HCT116 (cell line): ENCODE results near the gene SLC5A2. TPM values are rescaled to one million over a fixed set of nuclear protein-coding genes. Genes with fewer than 3 reads are reported as not detected.

Source experiments
- ATAC-seq: fragments of 200-7000 bp; cut with Tn5 transposase; 2 replicates; pipeline ENCODE4 v1.9.1; 2020; ENCODE audit warnings: mild to moderate bottlenecking, moderate library complexity
- BruUV-seq: library from RNA; stranded (reverse); fragments of 400-500 nt; replicated peaks from 2 replicates; lab custom pipeline; 2021; lab: Mats Ljungman, UMichigan
- CTCF ChIA-PET: fragments of 300-600 bp; sonication (Branson Sonifier 250); formaldehyde crosslinking; loops from one replicate; lab custom pipeline; 2021; ENCODE audit warnings: antibody characterized with exemption; lab: Charles Lee
- POLR2A ChIA-PET: fragments of 300-600, 350-600 bp; sonication (Branson Sonifier 250); formaldehyde crosslinking; loops from one replicate; lab custom pipeline; 2021; ENCODE audit warnings: antibody characterized with exemption; lab: Charles Lee
- RAD21 ChIA-PET, 2 experiments: fragments of 300-600 bp; sonication (Branson Sonifier 250); formaldehyde crosslinking; loops; one replicate each; lab custom pipeline; 2023; ENCODE audit warnings: low total read pairs in 2 of 2; ENCODE audit not compliant: uncharacterized antibody in 2 of 2, unreplicated experiment in 2 of 2, low non-redundant PET in 1 of 2; lab: Charles Lee
- DNase-seq: peaks from one replicate; pipeline ENCODE4 v3.0.0-alpha.2; 2010; ENCODE audit warnings: low read depth, low spot score
- H2AFZ ChIP-seq: fragments of 200-600 bp; shearing (Covaris generic), sonication (generic); 2 replicates; pipeline ENCODE4 v1.6.1; 2017; ENCODE audit warnings: low read depth, mixed run types, mixed read lengths, antibody characterized with exemption, low read length; ENCODE audit not compliant: poor library complexity, severe bottlenecking
- H3K27ac ChIP-seq: 2 replicates; pipeline ENCODE4 v1.5.1; 2012; ENCODE audit warnings: low read depth, low read length
- H3K27me3 ChIP-seq: fragments of 200-600 bp; sonication (generic); 2 replicates; pipeline ENCODE4 v1.6.1; 2016; ENCODE audit warnings: mixed run types, low read length, mixed read lengths; ENCODE audit not compliant: insufficient read depth
- H3K36me3 ChIP-seq, 2 experiments: fragments of 200-500 bp in 1 of 2; fragments of 200-600 bp in 1 of 2; sonication (Bioruptor generic) in 1 of 2; sonication (generic) in 1 of 2; 2 replicates each; pipeline versions ENCODE4 v1.5.1 to v1.6.1; 2014 to 2016; ENCODE audit warnings: low read length in 2 of 2, inconsistent platforms in 1 of 2, mixed read lengths in 1 of 2, mixed run types in 1 of 2; ENCODE audit not compliant: insufficient read depth in 2 of 2, control insufficient read depth in 1 of 2
- H3K4me1 ChIP-seq, 2 experiments: fragments of 200-600 bp in 1 of 2; sonication (generic) in 1 of 2; 2 replicates each; pipeline versions ENCODE4 v1.5.1 to v1.6.1; 2012 to 2017; ENCODE audit warnings: low read length in 2 of 2, inconsistent platforms in 1 of 2, mild to moderate bottlenecking in 1 of 2, mixed read lengths in 1 of 2, mixed run types in 1 of 2, moderate library complexity in 1 of 2; ENCODE audit not compliant: insufficient read depth in 2 of 2, control insufficient read depth in 1 of 2
- H3K4me2 ChIP-seq: fragments of 200-600 bp; sonication (generic); 2 replicates; pipeline ENCODE4 v1.6.1; 2017; ENCODE audit warnings: mixed run types, low read length, mixed read lengths
- H3K4me3 ChIP-seq, 2 experiments: fragments of 200-600 bp in 1 of 2; sonication (generic) in 1 of 2; replicated peaks in 1 of 2; 2 replicates each; pipeline ENCODE4 v1.5.1; 2011 to 2016; ENCODE audit warnings: low read length in 2 of 2, control low read depth in 1 of 2, low read depth in 1 of 2, mild to moderate bottlenecking in 1 of 2, mixed read lengths in 1 of 2, mixed run types in 1 of 2
- H3K79me2 ChIP-seq: fragments of 200-600 bp; sonication (generic); 2 replicates; pipeline ENCODE4 v1.6.1; 2017; ENCODE audit warnings: mild to moderate bottlenecking, mixed run types, low read length, moderate library complexity, mixed read lengths; ENCODE audit not compliant: insufficient read depth
- H3K9ac ChIP-seq: fragments of 200-600 bp; sonication (generic); 2 replicates; pipeline ENCODE4 v1.6.1; 2016; ENCODE audit warnings: low read length, mixed read lengths
- H3K9me2 ChIP-seq: fragments of 200-600 bp; sonication (generic), shearing (Covaris generic); 2 replicates; pipeline ENCODE4 v1.6.1; 2017; ENCODE audit warnings: mixed run types, mild to moderate bottlenecking, moderate library complexity; ENCODE audit not compliant: insufficient read depth
- H3K9me3 ChIP-seq, 2 experiments: fragments of 200-500 bp in 1 of 2; fragments of 200-600 bp in 1 of 2; sonication (Bioruptor generic) in 1 of 2; sonication (generic) in 1 of 2; 2 replicates each; pipeline ENCODE4 v1.6.1; 2014 to 2017; ENCODE audit warnings: low read length in 2 of 2, mixed read lengths in 2 of 2, inconsistent platforms in 1 of 2, low read depth in 1 of 2, mild to moderate bottlenecking in 1 of 2, mixed run types in 1 of 2, moderate library complexity in 1 of 2; ENCODE audit not compliant: control insufficient read depth in 1 of 2, insufficient read depth in 1 of 2
- H4K20me1 ChIP-seq: fragments of 200-600 bp; sonication (generic), shearing (Covaris generic); 2 replicates; pipeline ENCODE4 v1.6.1; 2017; ENCODE audit warnings: mixed run types, mild to moderate bottlenecking, moderate library complexity; ENCODE audit not compliant: insufficient read depth
- CEBPB ChIP-seq: IDR thresholded peaks from 2 replicates; pipeline ENCODE4 v1.6.1; 2012; ENCODE audit warnings: low read depth
- EGR1 ChIP-seq: IDR thresholded peaks from 2 replicates; pipeline ENCODE4 v1.6.1; 2012; ENCODE audit warnings: low read depth
- EZH2 ChIP-seq: fragments of 200-600 bp; sonication (generic); IDR thresholded peaks from 2 replicates; pipeline ENCODE4 v1.6.1; 2017; ENCODE audit warnings: antibody characterized with exemption, mixed run types
- JUND ChIP-seq: IDR thresholded peaks from 2 replicates; pipeline ENCODE4 v1.6.1; 2012
- POLR2A ChIP-seq: IDR thresholded peaks from 2 replicates; pipeline ENCODE4 v1.7.0; 2011; ENCODE audit warnings: borderline replicate concordance; ENCODE audit not compliant: insufficient read depth, insufficient read length; ENCODE audit errors: extremely low read depth
- POLR2AphosphoS5 ChIP-seq: IDR thresholded peaks from 2 replicates; pipeline ENCODE4 v1.6.1; 2011; ENCODE audit warnings: mild to moderate bottlenecking, low read depth, low read length, moderate library complexity
- YY1 ChIP-seq: IDR thresholded peaks from 2 replicates; pipeline ENCODE4 v1.6.1; 2011; ENCODE audit warnings: low read length, low read depth, moderate library complexity, mild to moderate bottlenecking; ENCODE audit not compliant: insufficient replicate concordance; ENCODE audit errors: extremely low read depth
- ZFX ChIP-seq: fragments of 450-650 bp; IDR thresholded peaks from 2 replicates; pipeline ENCODE4 v1.6.1; 2017
- intact Hi-C: fragments of 100-400 bp; cut with micrococcal nuclease; formaldehyde crosslinking; loops from 2 replicates; pipeline ENCODE4 v1.10.0; 2022
- total RNA-seq: library from RNA; stranded (reverse); gene quantifications from one replicate; pipeline ENCODE4 v1.2.1, GENCODE V29; 2021; ENCODE audit not compliant: unreplicated experiment
- TF ChIP-seq, protein P1 (sequence below): IDR thresholded peaks from 2 replicates; pipeline ENCODE4 v1.6.1; 2011; ENCODE audit warnings: mild to moderate bottlenecking, low read length, moderate library complexity; ENCODE audit not compliant: insufficient replicate concordance; ENCODE audit errors: extremely low read depth
- TF ChIP-seq, protein P2 (sequence below): IDR thresholded peaks from 2 replicates; pipeline ENCODE4 v1.6.1; 2012; ENCODE audit warnings: low read depth

Gene SLC5A2
- total RNA-seq, 1 experiment from 2014 or later = 0.10 TPM

DNA sequence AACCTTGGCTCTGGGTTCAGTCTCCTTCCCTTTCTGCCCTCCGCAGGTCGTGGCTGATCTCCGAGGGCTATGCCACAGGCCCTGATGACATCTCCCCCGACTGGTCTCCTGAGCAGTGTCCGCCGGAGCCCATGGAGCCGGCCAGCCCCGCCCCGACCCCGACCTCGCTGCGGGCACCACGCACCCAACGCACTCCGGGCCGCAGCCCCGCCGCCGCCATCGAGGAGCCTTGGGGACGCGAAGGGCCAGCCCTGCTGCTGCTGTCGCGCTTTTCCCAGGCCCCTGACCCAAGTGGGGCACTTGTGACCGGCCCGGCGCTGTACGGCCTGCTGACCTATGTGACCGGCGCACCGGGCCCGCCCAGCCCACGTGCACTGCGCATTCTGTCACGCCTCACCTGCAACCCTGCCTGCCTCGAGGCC is 18.6 kb upstream of the SLC5A2 start:
- no peaks in the 10 kb centered on the region for H3K36me3 ChIP-seq
- H3K4me3 ChIP-seq = no peak overlapping the region
- no peak overlapping the region for H3K4me2 ChIP-seq
- no peak overlapping the region for H2AFZ ChIP-seq
- no peak overlapping the region for H3K9ac ChIP-seq
- no TSS peak for BruUV-seq
- no peaks in the 10 kb centered on the region for H3K27me3 ChIP-seq
- DNase-seq = no peak
- ChIA-PET RAD21 (no interaction called here), POLR2A (no interaction called here), CTCF (no interaction called here)
- intact Hi-C loops = no loop called here
- H3K27ac ChIP-seq = no peak overlapping the region
- H3K4me1 ChIP-seq = peaks cover 0 to 14% of the 10 kb centered on the region in 2 experiments; a peak in 2 of 4 replicates
- H3K79me2 ChIP-seq = no peaks in the 10 kb centered on the region
- H3K9me2 ChIP-seq = no peaks in the 10 kb centered on the region
- TF ChIP-seq EGR1 = no peak
- TF ChIP-seq, protein P1, sequence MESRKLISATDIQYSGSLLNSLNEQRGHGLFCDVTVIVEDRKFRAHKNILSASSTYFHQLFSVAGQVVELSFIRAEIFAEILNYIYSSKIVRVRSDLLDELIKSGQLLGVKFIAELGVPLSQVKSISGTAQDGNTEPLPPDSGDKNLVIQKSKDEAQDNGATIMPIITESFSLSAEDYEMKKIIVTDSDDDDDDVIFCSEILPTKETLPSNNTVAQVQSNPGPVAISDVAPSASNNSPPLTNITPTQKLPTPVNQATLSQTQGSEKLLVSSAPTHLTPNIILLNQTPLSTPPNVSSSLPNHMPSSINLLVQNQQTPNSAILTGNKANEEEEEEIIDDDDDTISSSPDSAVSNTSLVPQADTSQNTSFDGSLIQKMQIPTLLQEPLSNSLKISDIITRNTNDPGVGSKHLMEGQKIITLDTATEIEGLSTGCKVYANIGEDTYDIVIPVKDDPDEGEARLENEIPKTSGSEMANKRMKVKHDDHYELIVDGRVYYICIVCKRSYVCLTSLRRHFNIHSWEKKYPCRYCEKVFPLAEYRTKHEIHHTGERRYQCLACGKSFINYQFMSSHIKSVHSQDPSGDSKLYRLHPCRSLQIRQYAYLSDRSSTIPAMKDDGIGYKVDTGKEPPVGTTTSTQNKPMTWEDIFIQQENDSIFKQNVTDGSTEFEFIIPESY = no peak
- no peak for TF ChIP-seq ZFX
- no peak for TF ChIP-seq POLR2AphosphoS5
- no peak for ATAC-seq
- no peaks in the 10 kb centered on the region for H3K9me3 ChIP-seq
- H4K20me1 ChIP-seq = no peaks in the 10 kb centered on the region

DNA sequence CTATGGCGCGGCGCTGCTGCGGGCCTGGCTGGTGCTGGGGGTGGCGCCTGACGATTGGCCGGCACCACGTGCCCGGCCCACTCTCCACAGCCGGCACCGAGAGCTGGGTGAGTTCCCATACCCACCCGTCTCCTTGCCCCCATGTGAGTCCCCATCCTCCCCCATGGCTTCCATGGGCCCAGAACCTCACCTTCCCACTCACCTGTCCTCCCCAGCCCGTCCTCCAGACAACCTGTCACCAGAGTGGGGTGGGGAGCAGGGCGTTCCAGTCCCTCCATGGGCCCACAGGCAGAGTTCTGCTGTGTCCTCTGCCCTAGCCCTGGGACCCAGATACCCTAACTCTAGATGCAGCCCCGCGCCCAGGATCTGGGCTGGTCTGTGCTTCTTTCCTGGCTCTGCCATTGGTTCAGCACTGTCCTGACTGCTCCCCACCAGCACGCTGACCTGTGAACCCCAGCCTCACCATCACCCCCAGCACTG is 18.1 kb upstream of the SLC5A2 start:
- DNase-seq (no peak), ATAC-seq (no peak)
- H3K4me1 ChIP-seq = peaks cover 0 to 14% of the 10 kb centered on the region in 2 experiments; a peak in 2 of 4 replicates
- no peak overlapping the region for H3K27ac ChIP-seq
- H3K9me3 ChIP-seq = no peaks in the 10 kb centered on the region
- H3K27me3 ChIP-seq = no peaks in the 10 kb centered on the region
- no peak overlapping the region for H2AFZ ChIP-seq
- POLR2A ChIA-PET = no interaction called here
- RAD21 ChIA-PET = no interaction called here
- BruUV-seq = no TSS peak
- no peaks in the 10 kb centered on the region for H3K79me2 ChIP-seq
- no peak overlapping the region for H3K9ac ChIP-seq
- intact Hi-C loops = no loop called here
- H3K4me2 ChIP-seq = no peak overlapping the region
- CTCF ChIA-PET = no interaction called here
- TF ChIP-seq, protein P2, sequence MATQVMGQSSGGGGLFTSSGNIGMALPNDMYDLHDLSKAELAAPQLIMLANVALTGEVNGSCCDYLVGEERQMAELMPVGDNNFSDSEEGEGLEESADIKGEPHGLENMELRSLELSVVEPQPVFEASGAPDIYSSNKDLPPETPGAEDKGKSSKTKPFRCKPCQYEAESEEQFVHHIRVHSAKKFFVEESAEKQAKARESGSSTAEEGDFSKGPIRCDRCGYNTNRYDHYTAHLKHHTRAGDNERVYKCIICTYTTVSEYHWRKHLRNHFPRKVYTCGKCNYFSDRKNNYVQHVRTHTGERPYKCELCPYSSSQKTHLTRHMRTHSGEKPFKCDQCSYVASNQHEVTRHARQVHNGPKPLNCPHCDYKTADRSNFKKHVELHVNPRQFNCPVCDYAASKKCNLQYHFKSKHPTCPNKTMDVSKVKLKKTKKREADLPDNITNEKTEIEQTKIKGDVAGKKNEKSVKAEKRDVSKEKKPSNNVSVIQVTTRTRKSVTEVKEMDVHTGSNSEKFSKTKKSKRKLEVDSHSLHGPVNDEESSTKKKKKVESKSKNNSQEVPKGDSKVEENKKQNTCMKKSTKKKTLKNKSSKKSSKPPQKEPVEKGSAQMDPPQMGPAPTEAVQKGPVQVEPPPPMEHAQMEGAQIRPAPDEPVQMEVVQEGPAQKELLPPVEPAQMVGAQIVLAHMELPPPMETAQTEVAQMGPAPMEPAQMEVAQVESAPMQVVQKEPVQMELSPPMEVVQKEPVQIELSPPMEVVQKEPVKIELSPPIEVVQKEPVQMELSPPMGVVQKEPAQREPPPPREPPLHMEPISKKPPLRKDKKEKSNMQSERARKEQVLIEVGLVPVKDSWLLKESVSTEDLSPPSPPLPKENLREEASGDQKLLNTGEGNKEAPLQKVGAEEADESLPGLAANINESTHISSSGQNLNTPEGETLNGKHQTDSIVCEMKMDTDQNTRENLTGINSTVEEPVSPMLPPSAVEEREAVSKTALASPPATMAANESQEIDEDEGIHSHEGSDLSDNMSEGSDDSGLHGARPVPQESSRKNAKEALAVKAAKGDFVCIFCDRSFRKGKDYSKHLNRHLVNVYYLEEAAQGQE = no peak
- TF ChIP-seq EZH2 = no peak
- no peak for TF ChIP-seq ZFX
- no peak for TF ChIP-seq JUND
- no peak for TF ChIP-seq EGR1
- no peak for TF ChIP-seq YY1
- no peak for TF ChIP-seq CEBPB
- TF ChIP-seq POLR2A = no peak
- no peaks in the 10 kb centered on the region for H3K36me3 ChIP-seq
- H3K9me2 ChIP-seq = no peaks in the 10 kb centered on the region
- H3K4me3 ChIP-seq = no peak overlapping the region
- no peaks in the 10 kb centered on the region for H4K20me1 ChIP-seq
